Activated CD8-positive, alpha-beta T cell treated with anti-CD3 and anti-CD28 coated beads for 36 hours (primary cell): ENCODE measurements around the gene RBFOX1. TPM values are rescaled to one million over a fixed set of nuclear protein-coding genes. Genes with fewer than 3 reads are reported as not detected.

ENCODE experiments used
- ATAC-seq: fragments of 200-7000 bp; cut with Tn5 transposase; one replicate; pipeline ENCODE4 v1.10.0; 2021; ENCODE audit warnings: mild to moderate bottlenecking, moderate library complexity
- CTCF ChIA-PET: fragments of 350-600 bp; sonication (Branson Sonifier 250); formaldehyde crosslinking; loops from one replicate; lab custom pipeline; 2021; ENCODE audit warnings: antibody characterized with exemption; lab: Charles Lee
- POLR2A ChIA-PET: fragments of 350-600 bp; sonication (Branson Sonifier 250); formaldehyde crosslinking; loops from one replicate; lab custom pipeline; 2021; ENCODE audit warnings: antibody characterized with exemption; lab: Charles Lee
- DNase-seq: peaks from one replicate; pipeline ENCODE4 v3.0.0-alpha.2; 2020
- H3K27ac Mint-ChIP-seq: one replicate; pipeline ENCODE4 v1.8.0; 2021; ENCODE audit warnings: mild to moderate bottlenecking, mixed read lengths
- H3K27me3 Mint-ChIP-seq: one replicate; pipeline ENCODE4 v1.8.0; 2021; ENCODE audit warnings: mixed read lengths
- H3K36me3 Mint-ChIP-seq: one replicate; pipeline ENCODE4 v1.8.0; 2021; ENCODE audit warnings: low read depth, mixed read lengths
- H3K4me1 Mint-ChIP-seq: one replicate; pipeline ENCODE4 v1.8.0; 2021; ENCODE audit warnings: low read depth, mixed read lengths
- H3K4me3 Mint-ChIP-seq: one replicate; pipeline ENCODE4 v1.8.0; 2021; ENCODE audit warnings: mild to moderate bottlenecking, moderate library complexity, mixed read lengths
- H3K9me3 Mint-ChIP-seq: one replicate; pipeline ENCODE4 v1.8.0; 2021; ENCODE audit warnings: mixed read lengths
- CTCF ChIP-seq: fragments of 200-600 bp; IDR thresholded peaks from one replicate; pipeline ENCODE4 v1.8.0; 2022; ENCODE audit warnings: antibody characterized with exemption, mild to moderate bottlenecking
- intact Hi-C: fragments of 100-400 bp; cut with micrococcal nuclease; formaldehyde crosslinking; loops from one replicate; pipeline ENCODE4 v1.10.0; 2022
- total RNA-seq, 2 experiments: library from RNA; stranded (reverse); gene quantifications; one replicate each; pipeline ENCODE4 v1.2.3, GENCODE V29; 2021

RBFOX1 gene
- total RNA-seq, 2 experiments from 2014 or later = not detected

GRCh38 chr16:7482596-7483290 is 150.1 kb downstream of the RBFOX1 start:
- no peak overlapping the region for H3K27ac Mint-ChIP-seq

GRCh38 chr16:7487574-7488323 is 155.1 kb downstream of the RBFOX1 start:
- no peaks in the 10 kb centered on the region for H3K4me1 Mint-ChIP-seq
- TF ChIP-seq CTCF = no peak
- no peaks in the 10 kb centered on the region for H3K36me3 Mint-ChIP-seq
- H3K27ac Mint-ChIP-seq = no peak overlapping the region
- intact Hi-C loops = no loop called here
- ChIA-PET CTCF (no interaction called here), POLR2A (no interaction called here)
- H3K27me3 Mint-ChIP-seq = no peaks in the 10 kb centered on the region
- no peak for ATAC-seq
- DNase-seq = no peak
- no peak overlapping the region for H3K4me3 Mint-ChIP-seq
- peaks cover 7% of the 10 kb centered on the region for H3K9me3 Mint-ChIP-seq

More at GRCh38 chr16:7482596-7483290, 150.1 kb downstream of the RBFOX1 start:
- ATAC-seq (no peak), DNase-seq (no peak)
- Mint-ChIP-seq H3K4me3 (no peak overlapping the region), H3K36me3 (no peaks in the 10 kb centered on the region), H3K27me3 (no peaks in the 10 kb centered on the region), H3K9me3 (peaks cover 6% of the 10 kb centered on the region), H3K4me1 (no peaks in the 10 kb centered on the region)
- intact Hi-C loops = no loop called here
- TF ChIP-seq CTCF = no peak
- POLR2A ChIA-PET = no interaction called here
- CTCF ChIA-PET = no interaction called here

GRCh38 chr16:7492122-7492521 is 159.5 kb downstream of the RBFOX1 start:
- TF ChIP-seq CTCF = no peak
- Mint-ChIP-seq H3K4me1 (no peaks in the 10 kb centered on the region), H3K27ac (no peak overlapping the region), H3K27me3 (no peaks in the 10 kb centered on the region), H3K4me3 (no peak overlapping the region), H3K9me3 (peaks cover 16% of the 10 kb centered on the region), H3K36me3 (no peaks in the 10 kb centered on the region)
- POLR2A ChIA-PET = interaction anchor here (0.7 kb wide), 1 partner anchor 437 kb away, joined by 3 read pairs; no protein-coding TSS in a partner anchor
- intact Hi-C loops = no loop called here
- ATAC-seq (no peak), DNase-seq (no peak)
- CTCF ChIA-PET = no interaction called here

GRCh38 chr16:7493133-7493532 is 160.5 kb downstream of the RBFOX1 start:
- H3K9me3 Mint-ChIP-seq = peaks cover 13% of the 10 kb centered on the region
- no peaks in the 10 kb centered on the region for H3K4me1 Mint-ChIP-seq
- DNase-seq (no peak), ATAC-seq (no peak)
- H3K4me3 Mint-ChIP-seq = no peak overlapping the region
- no peaks in the 10 kb centered on the region for H3K27me3 Mint-ChIP-seq
- H3K27ac Mint-ChIP-seq = no peak overlapping the region
- H3K36me3 Mint-ChIP-seq = no peaks in the 10 kb centered on the region
- intact Hi-C loops = no loop called here
- TF ChIP-seq CTCF = no peak
- ChIA-PET CTCF (no interaction called here), POLR2A (no interaction called here)

- DNase-seq = no peak
- Mint-ChIP-seq H3K4me3 (no peak overlapping the region), H3K36me3 (no peaks in the 10 kb centered on the region), H3K27me3 (no peaks in the 10 kb centered on the region), H3K9me3 (peaks cover 24% of the 10 kb centered on the region), H3K4me1 (no peaks in the 10 kb centered on the region), H3K27ac (no peak overlapping the region)
- ATAC-seq = no peak
- ChIA-PET POLR2A (no interaction called here), CTCF (no interaction called here)
- TF ChIP-seq CTCF = no peak
- intact Hi-C loops = no loop called here
Measured at GRCh38 chr16:7497691-7498090, 165.0 kb downstream of the RBFOX1 start.
